ENCODE measurements around the gene DIAPH3. TPM values are rescaled to one million over a fixed set of nuclear protein-coding genes. Genes with fewer than 3 reads are reported as not detected.

DIAPH3 gene
- polyA plus RNA-seq, 1 of the 3 experiments (the other 2 are of a cell fraction) = 5.4 TPM

GRCh38 chr13:59842507-59842906 is 321.2 kb downstream of the DIAPH3 start:
- CTCF ChIA-PET = no interaction called here

GRCh38 chr13:59839186-59839585 is 324.5 kb downstream of the DIAPH3 start:
- H3K9me3 ChIP-seq = no peaks in the 10 kb centered on the region
- H3K27me3 ChIP-seq (ENCODE audit: insufficient read depth) = no peaks in the 10 kb centered on the region
- CTCF ChIA-PET = interaction anchor here (1.0 to 1.6 kb wide), 2 partner anchors 18 to 26 kb away, joined by 3 to 4 read pairs; no protein-coding TSS in a partner anchor
- H3K36me3 ChIP-seq (replicated peaks in 1 of 2; ENCODE audit: control insufficient read depth in 1 of 2, insufficient read depth in 2 of 2, low read length in 1 of 2) = peaks cover 0 to 22% of the 10 kb centered on the region in 2 experiments
- H3K4me1 ChIP-seq (ENCODE audit: control insufficient read depth in 1 of 2, insufficient read depth in 2 of 2, low read depth in 1 of 2, low read length in 1 of 2) = peaks cover 0 to 19% of the 10 kb centered on the region in 2 experiments; a peak in 2 of 4 replicates
- no peaks in the 10 kb centered on the region for H3K9me2 ChIP-seq
- no peaks in the 10 kb centered on the region for H3K79me2 ChIP-seq (ENCODE audit: insufficient read depth)
- H3F3A ChIP-seq (replicated peaks; ENCODE audit: insufficient read depth) = peaks cover 4% of the 10 kb centered on the region
- POLR2A ChIA-PET = no interaction called here
- no peaks in the 10 kb centered on the region for H4K20me1 ChIP-seq (ENCODE audit: insufficient read depth)
- DNase-seq = no peak
- H3K27ac ChIP-seq (ENCODE audit: low read depth in 2 of 2, low read length in 1 of 2) = no peak overlapping the region
- WGBS (ENCODE audit: low lambda C conversion rate) = 98% methylated on average over 2 of the region's 2 CpGs
- H2AFZ ChIP-seq (ENCODE audit: low read depth) = no peak overlapping the region
- no peak overlapping the region for H3K9ac ChIP-seq
- no peak overlapping the region for H3K4me2 ChIP-seq
- H3K4me3 ChIP-seq (ENCODE audit: low read depth in 2 of 2, low read length in 1 of 2) = no peak overlapping the region
- TF ChIP-seq NFIC (IDR thresholded peaks at IDR 0.05; ENCODE audit: borderline replicate concordance) = no peak
- TF ChIP-seq CTCF (IDR thresholded peaks at IDR 0.05) = no peak
- TF ChIP-seq USF2 (IDR thresholded peaks at IDR 0.05; ENCODE audit: borderline replicate concordance, low read depth, low read length) = no peak
- no peak for TF ChIP-seq MAX (IDR thresholded peaks at IDR 0.05; ENCODE audit: low read depth)
- TF ChIP-seq USF1 (IDR thresholded peaks at IDR 0.05; ENCODE audit: borderline replicate concordance, low read depth) = no peak
- TF ChIP-seq MEF2A (IDR thresholded peaks at IDR 0.05; ENCODE audit: borderline replicate concordance, low read depth) = no peak
- TF ChIP-seq FOXM1 (IDR thresholded peaks at IDR 0.05; ENCODE audit: low read depth) = no peak
- no peak for TF ChIP-seq YY1 (IDR thresholded peaks at IDR 0.05; ENCODE audit: low read depth)
- TF ChIP-seq ZBTB33 (IDR thresholded peaks at IDR 0.05; ENCODE audit: borderline replicate concordance, low read depth) = no peak
- TF ChIP-seq RXRA (IDR thresholded peaks at IDR 0.05; ENCODE audit: borderline replicate concordance, low read depth) = no peak
- TF ChIP-seq GATA2 (CRISPR knock-in tag; IDR thresholded peaks at IDR 0.05) = no peak
- no peak for TF ChIP-seq RFX5 (IDR thresholded peaks at IDR 0.05; ENCODE audit: low read length)
- no peak for TF ChIP-seq TEAD4 (IDR thresholded peaks at IDR 0.05; ENCODE audit: borderline replicate concordance, insufficient read depth)
- no peak for TF ChIP-seq JUND (IDR thresholded peaks at IDR 0.05)
- no peak for TF ChIP-seq TAF1 (IDR thresholded peaks at IDR 0.05; ENCODE audit: borderline replicate concordance, low read depth, low read length)
- TF ChIP-seq POLR2AphosphoS5 (IDR thresholded peaks at IDR 0.05; ENCODE audit: low read depth, low read length) = no peak
- no peak for TF ChIP-seq REST (IDR thresholded peaks at IDR 0.05; ENCODE audit: low read depth, low read length)
- no peak for TF ChIP-seq ELF1 (IDR thresholded peaks at IDR 0.05)

More at GRCh38 chr13:59842507-59842906, 321.2 kb downstream of the DIAPH3 start:
- Histone ChIP-seq H3K9me3 (no peaks in the 10 kb centered on the region), H3K4me1 (ENCODE audit: control insufficient read depth in 1 of 2, insufficient read depth in 2 of 2, low read depth in 1 of 2, low read length in 1 of 2) (peaks cover 0 to 18% of the 10 kb centered on the region in 2 experiments; a peak in 1 of 4 replicates), H3K4me2 (no peak overlapping the region), H3K9ac (no peak overlapping the region), H2AFZ (ENCODE audit: low read depth) (no peak overlapping the region), H4K20me1 (ENCODE audit: insufficient read depth) (no peaks in the 10 kb centered on the region), H3K36me3 (replicated peaks in 1 of 2; ENCODE audit: control insufficient read depth in 1 of 2, insufficient read depth in 2 of 2, low read length in 1 of 2) (peaks cover 0 to 13% of the 10 kb centered on the region in 2 experiments), H3K9me2 (no peaks in the 10 kb centered on the region), H3K79me2 (ENCODE audit: insufficient read depth) (no peaks in the 10 kb centered on the region), H3K4me3 (ENCODE audit: low read depth in 2 of 2, low read length in 1 of 2) (no peak overlapping the region), H3K27ac (ENCODE audit: low read depth in 2 of 2, low read length in 1 of 2) (no peak overlapping the region), H3F3A (replicated peaks; ENCODE audit: insufficient read depth) (peaks cover 4% of the 10 kb centered on the region), H3K27me3 (ENCODE audit: insufficient read depth) (no peaks in the 10 kb centered on the region)
- no peak for DNase-seq
- TF ChIP-seq RXRA (IDR thresholded peaks at IDR 0.05; ENCODE audit: borderline replicate concordance, low read depth) (no peak), EZH2phosphoT487 (IDR thresholded peaks at IDR 0.05; ENCODE audit: borderline replicate concordance, low read depth) (no peak), MXI1 (IDR thresholded peaks at IDR 0.05; ENCODE audit: low read depth, low read length) (no peak)
- POLR2A ChIA-PET = no interaction called here
- WGBS (ENCODE audit: low lambda C conversion rate) = 90% methylated on average over 4 of the region's 4 CpGs

Measured in SK-N-SH (cell line).